ENCODE measurements around the gene VPS4A.

VPS4A gene

GRCh38 chr16:69330286-69331109, 19.3 kb downstream of the VPS4A start, which contains the start of gene PDF:
Gene PDF (minus strand): TSS chr16:69330588. CDS start chr16:69330570, 18 bp downstream.
- peak within 1 kb of the TSS; percentile 64 for H3K4me3 ChIP-seq (ENCODE audit: control insufficient read depth, low read depth, low read length)
- no peak for TF ChIP-seq CTCF (IDR thresholded peaks at IDR 0.05; ENCODE audit: control insufficient read depth, insufficient read depth, low read depth, low read length, missing control alignments)
- DNase-seq (ENCODE audit: low read depth), result peak; percentile 69

- no peak for DNase-seq (ENCODE audit: low read depth)
- TF ChIP-seq CTCF (IDR thresholded peaks at IDR 0.05; ENCODE audit: control insufficient read depth, insufficient read depth, low read depth, low read length, missing control alignments), result no peak
- no peak overlapping the region for H3K4me3 ChIP-seq (ENCODE audit: control insufficient read depth, low read depth, low read length)
These were observed 23.5 kb downstream of the VPS4A start for GRCh38 chr16:69334696-69335095.

GRCh38 chr16:69338557-69339288, 27.6 kb downstream of the VPS4A start:
- no peak for TF ChIP-seq CTCF (IDR thresholded peaks at IDR 0.05; ENCODE audit: control insufficient read depth, insufficient read depth, low read depth, low read length, missing control alignments)
- DNase-seq (ENCODE audit: low read depth), result no peak

GRCh38 chr16:69339289-69340094, 28.3 kb downstream of the VPS4A start, which contains the start of the genes COG8 and NIP7:
Gene COG8 (minus strand): TSS chr16:69339564. CDS start chr16:69339552, 12 bp downstream.
Gene NIP7 (plus strand): TSS chr16:69339772. CDS start chr16:69339830, 58 bp downstream.
- peak; percentile 90 for DNase-seq (ENCODE audit: low read depth)
- TF ChIP-seq CTCF (IDR thresholded peaks at IDR 0.05; ENCODE audit: control insufficient read depth, insufficient read depth, low read depth, low read length, missing control alignments), result peak; percentile 89
- H3K4me3 ChIP-seq (ENCODE audit: control insufficient read depth, low read depth, low read length), result peak within 1 kb of the TSS; percentile 86

More at GRCh38 chr16:69338557-69339288, 27.6 kb downstream of the VPS4A start:
- peak overlapping the region; percentile 86 for H3K4me3 ChIP-seq (ENCODE audit: control insufficient read depth, low read depth, low read length)

GRCh38 chr16:69340095-69340644, 29.0 kb downstream of the VPS4A start:
- peak overlapping the region; percentile 86 for H3K4me3 ChIP-seq (ENCODE audit: control insufficient read depth, low read depth, low read length)
- no peak for TF ChIP-seq CTCF (IDR thresholded peaks at IDR 0.05; ENCODE audit: control insufficient read depth, insufficient read depth, low read depth, low read length, missing control alignments)
- no peak for DNase-seq (ENCODE audit: low read depth)

- TF ChIP-seq CTCF (IDR thresholded peaks at IDR 0.05; ENCODE audit: control insufficient read depth, insufficient read depth, low read depth, low read length, missing control alignments), result no peak
- no peak overlapping the region for H3K4me3 ChIP-seq (ENCODE audit: control insufficient read depth, low read depth, low read length)
- DNase-seq (ENCODE audit: low read depth), result no peak
These were observed 33.0 kb downstream of the VPS4A start for GRCh38 chr16:69344171-69344570.
